Caco-2 (cell line): ENCODE measurements around the gene COMMD10. TPM values are rescaled to one million over a fixed set of nuclear protein-coding genes. Genes with fewer than 3 reads are reported as not detected.

Experiments
- BruUV-seq: library from RNA; stranded (reverse); fragments of 400-500 nt; replicated peaks from 2 replicates; lab custom pipeline; 2021; lab: Mats Ljungman, UMichigan
- CTCF ChIA-PET: fragments of 300-600 bp; sonication (Branson Sonifier 250); formaldehyde crosslinking; loops from one replicate; lab custom pipeline; 2022; ENCODE audit warnings: antibody characterized with exemption; lab: Charles Lee
- POLR2A ChIA-PET: fragments of 300-600 bp; sonication (Branson Sonifier 250); formaldehyde crosslinking; loops from one replicate; lab custom pipeline; 2022; ENCODE audit warnings: antibody characterized with exemption; lab: Charles Lee
- DNase-seq, 2 experiments: peaks; one replicate each; pipeline versions ENCODE4 v3.0.0 to v3.0.0-alpha.2; 2020 to 2022
- H3K27me3 ChIP-seq: replicated peaks from 2 replicates; pipeline ENCODE4 v1.6.0; 2011; ENCODE audit warnings: low read length; ENCODE audit not compliant: control insufficient read depth, insufficient read depth
- H3K36me3 ChIP-seq: 2 replicates; pipeline ENCODE4 v1.5.1; 2011; ENCODE audit warnings: low read length; ENCODE audit not compliant: control insufficient read depth, insufficient read depth
- H3K4me1 ChIP-seq: fragments of 250-450 bp; sonication (Bioruptor Pico); 2 replicates; pipeline ENCODE4 v1.5.1; 2020; ENCODE audit warnings: mild to moderate bottlenecking
- H3K4me3 ChIP-seq: 2 replicates; pipeline ENCODE4 v1.5.1; 2011; ENCODE audit warnings: low read depth, mild to moderate bottlenecking, control low read depth, low read length
- H3K9me3 ChIP-seq: fragments of 250-450 bp; sonication (Bioruptor Pico); 2 replicates; pipeline ENCODE4 v1.5.1; 2020; ENCODE audit warnings: mild to moderate bottlenecking, moderate library complexity
- H3K27ac Mint-ChIP-seq: one replicate; pipeline ENCODE4 v1.8.0; 2022; ENCODE audit warnings: mixed read lengths; ENCODE audit not compliant: unreplicated experiment
- H3K27me3 Mint-ChIP-seq: one replicate; pipeline ENCODE4 v1.8.0; 2022; ENCODE audit warnings: mixed read lengths; ENCODE audit not compliant: insufficient read depth, unreplicated experiment
- H3K36me3 Mint-ChIP-seq: one replicate; pipeline ENCODE4 v1.8.0; 2022; ENCODE audit warnings: mild to moderate bottlenecking, mixed read lengths; ENCODE audit not compliant: insufficient read depth, unreplicated experiment
- H3K4me1 Mint-ChIP-seq: one replicate; pipeline ENCODE4 v1.8.0; 2022; ENCODE audit warnings: low read depth, mixed read lengths; ENCODE audit not compliant: unreplicated experiment
- H3K4me3 Mint-ChIP-seq: one replicate; pipeline ENCODE4 v1.8.0; 2022; ENCODE audit warnings: mild to moderate bottlenecking, moderate library complexity, mixed read lengths; ENCODE audit not compliant: unreplicated experiment
- H3K9me3 Mint-ChIP-seq: one replicate; pipeline ENCODE4 v1.8.0; 2022; ENCODE audit warnings: mixed read lengths; ENCODE audit not compliant: unreplicated experiment
- intact Hi-C: fragments of 100-400 bp; cut with micrococcal nuclease; formaldehyde crosslinking; loops from one replicate; pipeline ENCODE4 v1.10.0; 2022; ENCODE audit not compliant: unreplicated experiment
- total RNA-seq: library from RNA; stranded (reverse); gene quantifications from 2 replicates; pipeline ENCODE4 v1.2.3, GENCODE V29; 2022
- TF ChIP-seq, protein P1 (sequence below), 2 experiments: fragments of 200-600 bp in 1 of 2; IDR thresholded peaks; 1 replicate in 1 of 2; 2 replicates in 1 of 2; pipeline versions ENCODE4 v1.5.1 to v1.8.0; 2011 to 2022; ENCODE audit warnings: antibody characterized with exemption in 1 of 2, control low read depth in 1 of 2, inconsistent platforms in 1 of 2, low read depth in 1 of 2, low read length in 1 of 2, mild to moderate bottlenecking in 1 of 2, moderate library complexity in 1 of 2; ENCODE audit not compliant: insufficient read depth in 1 of 2, severe bottlenecking in 1 of 2, unreplicated experiment in 1 of 2

COMMD10 gene
- total RNA-seq, 1 experiment from 2014 or later: 26.4 TPM

DNA sequence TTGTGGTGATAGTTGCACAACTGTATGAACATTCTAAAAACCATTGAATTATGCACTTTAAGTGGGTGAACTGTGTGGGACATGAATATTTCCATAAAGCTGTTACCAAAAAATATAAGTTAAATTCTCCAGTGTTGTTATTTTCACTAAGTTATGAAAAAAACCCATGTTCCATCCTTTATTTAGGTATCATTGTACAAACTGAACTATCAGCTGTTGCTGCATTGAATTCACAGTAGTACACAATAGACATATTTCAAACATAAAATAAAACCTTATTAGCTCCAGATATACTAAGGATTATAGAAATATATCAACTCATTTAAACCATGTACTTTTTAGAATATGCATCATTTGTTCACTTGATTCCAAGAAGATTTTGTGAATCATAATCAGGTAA, 192.1 kb downstream of the COMMD10 start:
- no peaks in the 10 kb centered on the region for H3K36me3 ChIP-seq
- Mint-ChIP-seq H3K4me3 (no peak overlapping the region), H3K27me3 (no peaks in the 10 kb centered on the region), H3K27ac (no peak overlapping the region), H3K9me3 (peaks cover 19% of the 10 kb centered on the region), H3K4me1 (no peaks in the 10 kb centered on the region), H3K36me3 (peaks cover 6% of the 10 kb centered on the region)
- intact Hi-C loops: no loop called here
- no peaks in the 10 kb centered on the region for H3K27me3 ChIP-seq
- H3K9me3 ChIP-seq: peaks cover 5% of the 10 kb centered on the region
- TF ChIP-seq, protein P1, sequence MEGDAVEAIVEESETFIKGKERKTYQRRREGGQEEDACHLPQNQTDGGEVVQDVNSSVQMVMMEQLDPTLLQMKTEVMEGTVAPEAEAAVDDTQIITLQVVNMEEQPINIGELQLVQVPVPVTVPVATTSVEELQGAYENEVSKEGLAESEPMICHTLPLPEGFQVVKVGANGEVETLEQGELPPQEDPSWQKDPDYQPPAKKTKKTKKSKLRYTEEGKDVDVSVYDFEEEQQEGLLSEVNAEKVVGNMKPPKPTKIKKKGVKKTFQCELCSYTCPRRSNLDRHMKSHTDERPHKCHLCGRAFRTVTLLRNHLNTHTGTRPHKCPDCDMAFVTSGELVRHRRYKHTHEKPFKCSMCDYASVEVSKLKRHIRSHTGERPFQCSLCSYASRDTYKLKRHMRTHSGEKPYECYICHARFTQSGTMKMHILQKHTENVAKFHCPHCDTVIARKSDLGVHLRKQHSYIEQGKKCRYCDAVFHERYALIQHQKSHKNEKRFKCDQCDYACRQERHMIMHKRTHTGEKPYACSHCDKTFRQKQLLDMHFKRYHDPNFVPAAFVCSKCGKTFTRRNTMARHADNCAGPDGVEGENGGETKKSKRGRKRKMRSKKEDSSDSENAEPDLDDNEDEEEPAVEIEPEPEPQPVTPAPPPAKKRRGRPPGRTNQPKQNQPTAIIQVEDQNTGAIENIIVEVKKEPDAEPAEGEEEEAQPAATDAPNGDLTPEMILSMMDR (IDR thresholded peaks at IDR 0.05; ENCODE audit: insufficient read depth in 1 of 2, low read depth in 1 of 2, low read length in 1 of 2, severe bottlenecking in 1 of 2, unreplicated experiment in 1 of 2): no peak
- no peaks in the 10 kb centered on the region for H3K4me1 ChIP-seq
- BruUV-seq: no TSS peak
- no peak overlapping the region for H3K4me3 ChIP-seq
- ChIA-PET CTCF (no interaction called here), POLR2A (no interaction called here)
- no peak for DNase-seq

DNA sequence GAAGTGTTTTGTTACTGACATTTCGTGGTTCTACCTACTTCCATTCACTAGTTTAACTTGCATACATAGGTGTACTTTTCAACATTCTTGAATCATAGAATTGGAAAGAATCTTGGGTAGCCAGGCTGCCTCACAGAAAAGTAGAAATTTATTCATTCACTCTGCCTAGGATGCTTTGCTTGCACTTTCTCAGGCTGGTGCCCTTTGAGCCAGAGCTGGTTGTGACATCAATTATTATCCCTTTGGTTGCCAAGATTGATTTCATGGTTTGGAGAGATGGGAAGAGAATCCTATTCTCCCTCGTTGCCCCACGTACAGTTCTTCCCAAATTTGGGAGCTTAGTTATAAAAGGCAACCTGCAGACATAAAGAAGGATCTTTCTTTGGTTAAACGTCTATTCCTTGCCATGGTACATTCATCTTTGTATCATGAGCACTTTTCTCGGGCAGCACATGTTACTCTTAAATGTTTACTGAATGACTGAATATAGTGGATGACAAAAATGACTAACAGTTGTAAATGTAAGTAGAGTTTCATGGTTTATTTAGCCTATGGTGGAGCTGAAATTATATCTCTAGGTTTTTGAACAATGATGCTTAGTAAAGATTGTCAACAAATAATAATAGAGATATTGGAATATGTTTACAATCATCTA, 195.5 kb downstream of the COMMD10 start:
- no peaks in the 10 kb centered on the region for H3K4me1 Mint-ChIP-seq
- peaks cover 6% of the 10 kb centered on the region for H3K36me3 Mint-ChIP-seq
- H3K9me3 Mint-ChIP-seq: peaks cover 11% of the 10 kb centered on the region
- intact Hi-C loops: no loop called here
- H3K4me1 ChIP-seq: no peaks in the 10 kb centered on the region
- H3K4me3 ChIP-seq: no peak overlapping the region
- no peaks in the 10 kb centered on the region for H3K36me3 ChIP-seq
- ChIA-PET POLR2A (no interaction called here), CTCF (no interaction called here)
- BruUV-seq: no TSS peak
- DNase-seq: no peak
- peaks cover 5% of the 10 kb centered on the region for H3K9me3 ChIP-seq
- H3K27me3 ChIP-seq: no peaks in the 10 kb centered on the region
- no peaks in the 10 kb centered on the region for H3K27me3 Mint-ChIP-seq
- no peak overlapping the region for H3K27ac Mint-ChIP-seq
- no peak overlapping the region for H3K4me3 Mint-ChIP-seq
- TF ChIP-seq, protein P1 (IDR thresholded peaks at IDR 0.05; ENCODE audit: insufficient read depth in 1 of 2, low read depth in 1 of 2, low read length in 1 of 2, severe bottlenecking in 1 of 2, unreplicated experiment in 1 of 2): no peak

GRCh38 chr5:116281309-116281708, 196.5 kb downstream of the COMMD10 start:
- Histone ChIP-seq H3K9me3 (peaks cover 5% of the 10 kb centered on the region), H3K4me1 (no peaks in the 10 kb centered on the region), H3K27me3 (no peaks in the 10 kb centered on the region), H3K36me3 (no peaks in the 10 kb centered on the region), H3K4me3 (no peak overlapping the region)
- Mint-ChIP-seq H3K4me3 (no peak overlapping the region), H3K36me3 (no peaks in the 10 kb centered on the region), H3K4me1 (no peaks in the 10 kb centered on the region), H3K27ac (no peak overlapping the region), H3K9me3 (peaks cover 4% of the 10 kb centered on the region), H3K27me3 (no peaks in the 10 kb centered on the region)
- DNase-seq: no peak
- CTCF ChIA-PET: no interaction called here
- POLR2A ChIA-PET: no interaction called here
- BruUV-seq: no TSS peak
- TF ChIP-seq, protein P1 (IDR thresholded peaks at IDR 0.05; ENCODE audit: insufficient read depth in 1 of 2, low read depth in 1 of 2, low read length in 1 of 2, severe bottlenecking in 1 of 2, unreplicated experiment in 1 of 2): no peak
- intact Hi-C loops: no loop called here
